H1 (cell line): Measurements from ENCODE around the gene DCDC1. TPM values are rescaled to one million over a fixed set of nuclear protein-coding genes. Genes with fewer than 3 reads are reported as not detected.

Experiments
- CTCF ChIA-PET: fragments of 300-600 bp; sonication (Branson Sonifier 250); formaldehyde crosslinking; loops from one replicate; lab custom pipeline; 2021; ENCODE audit not compliant: partially characterized antibody; lab: Charles Lee
- POLR2A ChIA-PET: fragments of 300-600 bp; sonication (Branson Sonifier 250); formaldehyde crosslinking; loops from one replicate; lab custom pipeline; 2021; ENCODE audit warnings: inconsistent platforms; ENCODE audit not compliant: partially characterized antibody; lab: Charles Lee
- DNase-seq, 2 experiments: peaks; one replicate each; pipeline versions ENCODE4 v3.0.0 to v3.0.0-alpha.2; 2010 to 2022; ENCODE audit warnings: low spot score in 2 of 2, low read depth in 1 of 2, mixed read lengths in 1 of 2
- FAIRE-seq: peaks from 2 replicates; lab custom pipeline; 2011; peaks lifted over from hg19 to GRCh38; lab: Jason Lieb, UNC
- H2AFZ ChIP-seq: 2 replicates; pipeline ENCODE4 v1.8.1; 2012; ENCODE audit warnings: low read length, inconsistent platforms
- H2AK5ac ChIP-seq: 2 replicates; pipeline ENCODE4 v1.6.1; 2013; ENCODE audit warnings: low read depth, low read length
- H2BK120ac ChIP-seq: replicated peaks from 2 replicates; pipeline ENCODE3; 2013; ENCODE audit warnings: low read depth, low read length, inconsistent platforms
- H2BK12ac ChIP-seq: 2 replicates; pipeline ENCODE4 v1.6.1; 2013; ENCODE audit warnings: low read depth, low read length
- H2BK15ac ChIP-seq: 2 replicates; pipeline ENCODE4 v1.6.1; 2013; ENCODE audit warnings: low read length
- H2BK20ac ChIP-seq: 2 replicates; pipeline ENCODE4 v1.6.1; 2013; ENCODE audit warnings: low read length
- H2BK5ac ChIP-seq: 2 replicates; pipeline ENCODE4 v1.6.1; 2013; ENCODE audit warnings: low read depth, low read length
- H3K14ac ChIP-seq: 2 replicates; pipeline ENCODE4 v1.6.1; 2013; ENCODE audit warnings: inconsistent platforms; ENCODE audit not compliant: insufficient read length
- H3K18ac ChIP-seq: 2 replicates; pipeline ENCODE4 v1.6.1; 2013; ENCODE audit warnings: low read length; ENCODE audit errors: extremely low read depth
- H3K23ac ChIP-seq: 2 replicates; pipeline ENCODE4 v1.6.1; 2013; ENCODE audit warnings: inconsistent platforms; ENCODE audit not compliant: insufficient read length
- H3K23me2 ChIP-seq: 2 replicates; pipeline ENCODE4 v1.6.1; 2013; ENCODE audit warnings: low read depth, low read length
- H3K27ac ChIP-seq: 2 replicates; pipeline ENCODE4 v1.6.1; 2011; ENCODE audit warnings: low read depth, low read length, inconsistent platforms
- H3K27me3 ChIP-seq, 4 experiments: replicated peaks in 1 of 4; 1 replicate in 1 of 4; 2 replicates in 3 of 4; pipeline versions ENCODE4 v1.6.1 to v1.8.1; 2011 to 2013; ENCODE audit warnings: low read length in 3 of 4, mild to moderate bottlenecking in 3 of 4, inconsistent platforms in 2 of 4, mixed read lengths in 2 of 4, moderate library complexity in 1 of 4; ENCODE audit not compliant: control insufficient read depth in 3 of 4, insufficient read depth in 3 of 4; ENCODE audit errors: extremely low read depth in 1 of 4
- H3K36me3 ChIP-seq, 4 experiments: 2 replicates each; pipeline versions ENCODE4 v1.6.1 to v1.8.1; 2011 to 2013; ENCODE audit warnings: mild to moderate bottlenecking in 4 of 4, low read length in 3 of 4, moderate library complexity in 2 of 4, control low read depth in 1 of 4, inconsistent platforms in 1 of 4; ENCODE audit not compliant: insufficient read depth in 4 of 4, control insufficient read depth in 2 of 4
- H3K4ac ChIP-seq: replicated peaks from 2 replicates; pipeline ENCODE3; 2013; ENCODE audit warnings: low read length, low read depth, mixed read lengths, inconsistent platforms; ENCODE audit not compliant: insufficient read length
- H3K4me1 ChIP-seq, 4 experiments: replicated peaks in 1 of 4; 1 replicate in 1 of 4; 2 replicates in 3 of 4; pipeline versions ENCODE4 v1.6.1 to v1.8.1; 2011 to 2013; ENCODE audit warnings: low read length in 3 of 4, inconsistent platforms in 2 of 4, mixed read lengths in 1 of 4; ENCODE audit not compliant: insufficient read depth in 4 of 4, control insufficient read depth in 3 of 4
- H3K4me2 ChIP-seq, 2 experiments: 2 replicates each; pipeline versions ENCODE4 v1.6.1 to v1.8.1; 2011 to 2013; ENCODE audit warnings: low read depth in 2 of 2, low read length in 2 of 2, control low read depth in 1 of 2, inconsistent platforms in 1 of 2, mild to moderate bottlenecking in 1 of 2; ENCODE audit not compliant: insufficient read depth in 1 of 2
- H3K4me3 ChIP-seq, 4 experiments: fragments of 200-600, 300-600 bp in 1 of 4; sonication (generic), shearing (Covaris generic), sonication (Bioruptor Twin) in 1 of 4; 2 replicates each; pipeline versions ENCODE4 v1.5.1 to v1.8.1; 2011 to 2016; ENCODE audit warnings: low read length in 4 of 4, low read depth in 3 of 4, control low read depth in 2 of 4, inconsistent platforms in 2 of 4, mild to moderate bottlenecking in 2 of 4, mixed read lengths in 1 of 4, moderate library complexity in 1 of 4; ENCODE audit not compliant: insufficient read depth in 2 of 4; ENCODE audit errors: extremely low read depth in 1 of 4
- H3K56ac ChIP-seq: replicated peaks from 2 replicates; pipeline ENCODE3; 2013; ENCODE audit warnings: low read depth, mild to moderate bottlenecking, mixed read lengths, low read length, inconsistent platforms; ENCODE audit not compliant: insufficient read length
- H3K79me1 ChIP-seq: 2 replicates; pipeline ENCODE4 v1.6.1; 2013; ENCODE audit warnings: low read depth, low read length, control low read depth
- H3K79me2 ChIP-seq, 2 experiments: 2 replicates each; pipeline versions ENCODE4 v1.6.1 to v1.8.1; 2012 to 2013; ENCODE audit warnings: low read length in 2 of 2, mild to moderate bottlenecking in 2 of 2, inconsistent platforms in 1 of 2; ENCODE audit not compliant: insufficient read depth in 2 of 2, control insufficient read depth in 1 of 2
- H3K9ac ChIP-seq, 4 experiments: replicated peaks in 1 of 4; 1 replicate in 1 of 4; 2 replicates in 3 of 4; pipeline versions ENCODE4 v1.6.1 to v1.8.1; 2011 to 2013; ENCODE audit warnings: low read depth in 3 of 4, low read length in 3 of 4, control low read depth in 2 of 4, mild to moderate bottlenecking in 2 of 4, moderate library complexity in 2 of 4, inconsistent platforms in 1 of 4; ENCODE audit errors: extremely low read depth in 1 of 4
- H3K9me3 ChIP-seq, 2 experiments: 2 replicates each; pipeline versions ENCODE4 v1.6.1 to v1.8.1; 2012 to 2013; ENCODE audit warnings: mild to moderate bottlenecking in 2 of 2, moderate library complexity in 2 of 2, control low read depth in 1 of 2, inconsistent platforms in 1 of 2, low read depth in 1 of 2, low read length in 1 of 2, mixed read lengths in 1 of 2; ENCODE audit not compliant: insufficient read depth in 2 of 2
- H4K20me1 ChIP-seq, 2 experiments: replicated peaks in 1 of 2; 2 replicates each; pipeline versions ENCODE3 to v1.8.1; 2011 to 2013; ENCODE audit warnings: inconsistent platforms in 2 of 2, low read length in 2 of 2, mild to moderate bottlenecking in 1 of 2; ENCODE audit not compliant: insufficient read depth in 2 of 2, control insufficient read depth in 1 of 2
- H4K5ac ChIP-seq: 2 replicates; pipeline ENCODE4 v1.6.1; 2013; ENCODE audit warnings: low read length, low read depth, mixed read lengths, inconsistent platforms; ENCODE audit not compliant: insufficient read length
- H4K8ac ChIP-seq: 2 replicates; pipeline ENCODE4 v1.8.0; 2013; ENCODE audit warnings: mild to moderate bottlenecking, moderate library complexity, low read length, inconsistent platforms; ENCODE audit not compliant: insufficient read depth; ENCODE audit errors: extremely low read depth
- H4K91ac ChIP-seq: replicated peaks from 2 replicates; pipeline ENCODE3; 2013; ENCODE audit warnings: low read length, mixed read lengths, inconsistent platforms; ENCODE audit not compliant: insufficient read length
- JUN ChIP-seq: IDR thresholded peaks from 2 replicates; pipeline ENCODE4 v1.6.1; 2011; ENCODE audit warnings: low read depth, mild to moderate bottlenecking, improper control_type of control experiment, low read length
- RFX5 ChIP-seq: IDR thresholded peaks from 2 replicates; pipeline ENCODE4 v1.6.1; 2011; ENCODE audit warnings: low read depth, low read length, improper control_type of control experiment, borderline replicate concordance
- USF2 ChIP-seq: IDR thresholded peaks from 2 replicates; pipeline ENCODE4 v1.6.1; 2011; ENCODE audit warnings: low read length, improper control_type of control experiment
- WGBS, 2 experiments: shearing (Covaris generic) in 1 of 2; methylation state at CpG; one replicate each; pipeline versions ENCODE4 v1.1.6 to v1.1.7; 2013 to 2015; ENCODE audit warnings: low lambda C conversion rate in 2 of 2, mixed read lengths in 2 of 2, inconsistent platforms in 1 of 2, low coverage in 1 of 2, missing lambda C conversion rate in 1 of 2; ENCODE audit not compliant: insufficient replicate concordance in 2 of 2, insufficient coverage in 1 of 2, insufficient read length in 1 of 2; ENCODE audit errors: extremely low coverage in 1 of 2, missing lambda C conversion rate in 1 of 2; 5-methylcytosine and 5-hydroxymethylcytosine counted together
- polyA plus RNA-seq, 7 experiments: library from polyadenylated mRNA; depleted of rRNA in 3 of 7; stranded (reverse) in 5 of 7; unstranded in 2 of 7; fragments of >200 nt in 5 of 7; fragments of 200-250 nt in 2 of 7; gene quantifications; 1 replicate in 5 of 7; 2 replicates in 1 of 7; 4 replicates in 1 of 7; pipeline versions ENCODE4 v1.2.1 to v1.2.3, GENCODE V29; 2011 to 2013; ENCODE audit warnings: missing spikeins in 2 of 7, mixed read lengths in 2 of 7
- total RNA-seq: library from RNA; stranded (reverse); fragmentation: NEBNext Ultra II Directional; extraction: Animal tissue kit (Norgen Biotek cat#: 25700); gene quantifications from 2 replicates; pipeline ENCODE4 v1.2.1, GENCODE V29; 2021

DCDC1 gene
- total and polyA plus RNA-seq, 2 of the 8 experiments (the other 6 are each of a cell fraction or from before 2014, with no cell fraction given) = 0.15 to 0.56 TPM

- 86% methylated on average over 5 of the region's 5 CpGs; no CpG with 5 or more reads in 1 of the 2 experiments for WGBS, 2 experiments
- no peak for TF ChIP-seq USF2
- no peak for TF ChIP-seq JUN
- no peak for TF ChIP-seq RFX5
- H3K79me2 ChIP-seq = no peaks in the 10 kb centered on the region
- H4K5ac ChIP-seq = no peak overlapping the region
- H3K27ac ChIP-seq = no peak overlapping the region
- no peak overlapping the region for H3K9ac ChIP-seq
- no peak overlapping the region for H2AK5ac ChIP-seq
- H3K79me1 ChIP-seq = no peaks in the 10 kb centered on the region
- POLR2A ChIA-PET = interaction anchor here (1.0 kb wide), 1 partner anchor 9 kb away, joined by 3 read pairs; no protein-coding TSS in a partner anchor
- peak overlapping the region; percentile 9; the same call in 1 of the 2 replicates for H2AFZ ChIP-seq
- no peaks in the 10 kb centered on the region for H3K27me3 ChIP-seq
- no peak overlapping the region for H4K8ac ChIP-seq
- H3K14ac ChIP-seq = no peak overlapping the region
- no peak overlapping the region for H4K91ac ChIP-seq
- H3K4me1 ChIP-seq = peaks cover 0 to 4% (median 0%) of the 10 kb centered on the region in 4 experiments; a peak in 2 of 7 replicates
- no peaks in the 10 kb centered on the region for H4K20me1 ChIP-seq
- no peak overlapping the region for H3K56ac ChIP-seq
- no peak overlapping the region for H2BK12ac ChIP-seq
- H2BK120ac ChIP-seq = no peak overlapping the region
- no peaks in the 10 kb centered on the region for H3K9me3 ChIP-seq
- no peaks in the 10 kb centered on the region for H3K36me3 ChIP-seq
- no peak overlapping the region for H2BK5ac ChIP-seq
- FAIRE-seq (no peak), DNase-seq (no peak)
- H3K18ac ChIP-seq = no peak overlapping the region
- H2BK15ac ChIP-seq = no peak overlapping the region
- no peak overlapping the region for H2BK20ac ChIP-seq
- H3K4me3 ChIP-seq = no peak overlapping the region
- no peaks in the 10 kb centered on the region for H3K23me2 ChIP-seq
- H3K4ac ChIP-seq = no peak overlapping the region
- CTCF ChIA-PET = interaction anchor here (1.0 kb wide), 1 partner anchor 906 kb away, joined by 3 read pairs; no protein-coding TSS in a partner anchor
- no peak overlapping the region for H3K23ac ChIP-seq
- no peak overlapping the region for H3K4me2 ChIP-seq
These were observed 122.2 kb downstream of the DCDC1 start for GRCh38 chr11:31247321-31247720.
